Measurements from ENCODE around the gene CSGALNACT2.

DNA sequence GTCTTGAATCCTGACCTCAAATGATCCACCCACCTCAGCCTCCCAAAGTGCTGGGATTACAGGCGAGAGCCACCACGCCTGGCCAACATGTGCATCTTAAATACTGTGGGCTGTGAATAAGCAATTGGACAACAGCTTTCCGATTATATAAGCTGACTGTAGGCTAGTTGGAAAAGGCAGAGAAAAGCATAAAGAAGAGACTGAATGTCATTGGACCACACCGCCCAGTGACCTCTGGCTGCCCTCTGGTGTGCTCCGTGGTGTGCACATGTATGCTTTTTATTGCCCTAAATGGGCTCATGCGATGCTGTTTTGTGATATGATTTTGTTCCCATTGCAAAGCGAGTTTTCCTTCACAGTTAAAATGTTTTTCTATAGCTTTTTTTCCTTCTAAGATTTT, 15.4 kb upstream of the CSGALNACT2 start:
- no peak for TF ChIP-seq ETS2 (tag; IDR thresholded peaks at IDR 0.05; ENCODE audit: borderline replicate concordance, poor library complexity, severe bottlenecking)
- no peak for TF ChIP-seq RHOXF2B (CRISPR knock-in tag; conservative IDR thresholded peaks at IDR 0.05)
- no peak for TF ChIP-seq ZNF76 (CRISPR knock-in tag; IDR thresholded peaks at IDR 0.05; ENCODE audit: borderline replicate concordance)
- TF ChIP-seq POLR2AphosphoS5 (IDR thresholded peaks at IDR 0.05; ENCODE audit: control insufficient read depth, insufficient read depth, low read depth, low read length) = no peak
- no peak for TF ChIP-seq ZEB2 (IDR thresholded peaks at IDR 0.05)
- no peak for TF ChIP-seq CBX1 (IDR thresholded peaks at IDR 0.05; ENCODE audit: low read depth)
- no peak for TF ChIP-seq POLR2A (conservative IDR thresholded peaks at IDR 0.05)
- TF ChIP-seq CCNT2 (IDR thresholded peaks at IDR 0.05; ENCODE audit: borderline replicate concordance, extremely low read depth, insufficient read length, low read depth, low read length) = no peak
